Mammary epithelial cell (primary cell): Measurements from ENCODE around the gene ULK2.

Experiments
- EZH2 ChIP-seq: IDR thresholded peaks from 2 replicates; pipeline ENCODE4 v1.6.1; 2012; ENCODE audit warnings: low read length, inconsistent platforms, borderline replicate concordance
- TF ChIP-seq, protein P1 (sequence below), 2 donors: IDR thresholded peaks in 1 of 2; conservative IDR thresholded peaks in 1 of 2; 2 replicates each; pipeline ENCODE4 v1.5.1; 2011 to 2012; ENCODE audit warnings: inconsistent platforms in 2 of 2, low read length in 2 of 2, mild to moderate bottlenecking in 2 of 2, control low read depth in 1 of 2, low read depth in 1 of 2; ENCODE audit not compliant: insufficient read depth in 1 of 2; ENCODE audit errors: extremely low read depth in 1 of 2

- TF ChIP-seq, protein P1, sequence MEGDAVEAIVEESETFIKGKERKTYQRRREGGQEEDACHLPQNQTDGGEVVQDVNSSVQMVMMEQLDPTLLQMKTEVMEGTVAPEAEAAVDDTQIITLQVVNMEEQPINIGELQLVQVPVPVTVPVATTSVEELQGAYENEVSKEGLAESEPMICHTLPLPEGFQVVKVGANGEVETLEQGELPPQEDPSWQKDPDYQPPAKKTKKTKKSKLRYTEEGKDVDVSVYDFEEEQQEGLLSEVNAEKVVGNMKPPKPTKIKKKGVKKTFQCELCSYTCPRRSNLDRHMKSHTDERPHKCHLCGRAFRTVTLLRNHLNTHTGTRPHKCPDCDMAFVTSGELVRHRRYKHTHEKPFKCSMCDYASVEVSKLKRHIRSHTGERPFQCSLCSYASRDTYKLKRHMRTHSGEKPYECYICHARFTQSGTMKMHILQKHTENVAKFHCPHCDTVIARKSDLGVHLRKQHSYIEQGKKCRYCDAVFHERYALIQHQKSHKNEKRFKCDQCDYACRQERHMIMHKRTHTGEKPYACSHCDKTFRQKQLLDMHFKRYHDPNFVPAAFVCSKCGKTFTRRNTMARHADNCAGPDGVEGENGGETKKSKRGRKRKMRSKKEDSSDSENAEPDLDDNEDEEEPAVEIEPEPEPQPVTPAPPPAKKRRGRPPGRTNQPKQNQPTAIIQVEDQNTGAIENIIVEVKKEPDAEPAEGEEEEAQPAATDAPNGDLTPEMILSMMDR (conservative IDR thresholded peaks at IDR 0.05 in 1 of 2, IDR thresholded peaks at IDR 0.05 in 1 of 2; ENCODE audit: extremely low read depth in 1 of 2, insufficient read depth in 1 of 2, low read depth in 1 of 2, low read length in 2 of 2) = no peak
- TF ChIP-seq EZH2 = no peak
Observed at GRCh38 chr17:19744492-19744891, 123.2 kb downstream of the ULK2 start.
